IPS DF 4.7 (cell line): ENCODE data around the gene IL37.
"Not testable (repeated sequence)": the region's sequence is repeated elsewhere in the genome, so short reads cannot be mapped to it uniquely, and the experiment has no call there.

ENCODE experiments used
- DNase-seq: peaks from one replicate; pipeline ENCODE4 v3.0.0-alpha.2; 2013; ENCODE audit warnings: low spot score; ENCODE audit errors: extremely low read depth

The IL37 gene

DNA sequence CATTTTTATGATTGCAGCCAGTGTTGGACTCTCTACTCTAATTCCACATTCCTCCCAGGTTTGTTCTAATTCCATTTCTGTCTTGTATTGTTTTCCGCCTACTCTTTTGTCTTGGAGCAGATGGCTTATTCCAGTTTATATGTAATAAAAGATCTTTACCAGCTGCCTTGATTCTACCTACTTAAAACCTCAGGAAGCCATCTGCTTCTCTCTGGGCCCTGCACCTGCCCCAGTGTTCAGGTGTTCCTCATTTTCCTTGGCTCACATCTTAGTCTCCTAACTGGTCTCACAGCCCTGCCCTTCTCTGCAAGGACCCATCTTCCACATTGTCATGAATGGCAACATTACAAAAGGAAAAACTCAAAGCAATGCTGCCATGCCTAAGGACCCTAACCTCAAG, 21.0 kb upstream of the IL37 start:
- DNase-seq, result no peak

DNA sequence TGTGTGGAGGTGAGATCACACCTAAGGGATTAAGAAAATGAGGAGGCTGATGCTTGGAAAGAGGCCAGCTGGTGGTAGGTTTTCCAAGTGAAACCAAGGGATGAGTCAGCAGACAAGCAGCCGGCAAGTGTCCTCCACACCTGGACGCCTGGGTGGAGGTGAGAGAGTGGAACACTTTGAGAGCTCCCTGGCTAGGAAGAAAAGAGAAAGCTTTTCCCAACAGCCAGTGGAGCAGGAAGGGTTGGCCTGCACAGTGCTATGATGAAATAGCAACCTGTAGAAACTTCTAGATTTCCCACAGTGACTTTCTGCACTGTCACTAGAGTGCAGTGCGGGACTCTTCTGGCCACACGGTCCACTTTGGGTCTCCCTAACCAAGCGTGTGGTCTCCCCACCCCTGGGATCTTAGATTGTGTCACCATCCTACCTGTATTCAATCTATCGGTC, 19.6 kb upstream of the IL37 start:
- DNase-seq, result no peak

GRCh38 chr2:112893752-112894151, 17.2 kb upstream of the IL37 start:
- DNase-seq, result no peak

GRCh38 chr2:112896909-112897623, 13.9 kb upstream of the IL37 start:
- DNase-seq, result no peak

GRCh38 chr2:112897624-112897978, 13.4 kb upstream of the IL37 start:
- no peak for DNase-seq

DNA sequence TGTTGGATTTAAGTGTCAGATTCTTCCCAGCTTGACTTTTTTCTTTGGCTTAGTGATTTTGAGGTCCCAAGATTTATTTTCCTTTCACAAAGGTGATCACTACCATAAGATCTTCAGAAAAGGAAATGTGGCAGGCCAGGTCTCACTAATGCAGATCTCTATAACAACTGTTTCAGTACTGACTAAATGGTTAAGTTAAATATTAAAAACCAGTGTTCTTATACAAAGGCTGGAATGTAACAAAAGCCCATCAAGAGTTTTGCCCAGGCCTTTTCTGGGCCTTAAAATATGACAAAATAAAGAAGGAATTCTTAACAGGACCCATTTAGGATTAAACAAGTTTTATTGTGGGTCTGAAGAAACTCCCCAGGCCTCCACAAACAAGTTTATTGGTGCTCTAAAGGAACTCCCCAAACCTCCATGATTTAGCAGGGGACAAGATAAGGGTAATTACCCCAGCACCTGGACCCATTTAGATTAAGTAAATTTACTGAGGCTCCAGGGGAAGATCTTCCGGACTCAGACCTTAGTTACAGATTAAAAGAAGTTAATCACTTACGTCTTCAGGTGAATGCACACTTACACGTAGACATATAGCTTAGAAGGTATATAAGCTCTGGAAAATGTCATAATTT, 9.4 kb upstream of the IL37 start:
- DNase-seq, result not testable (repeated sequence)

DNA sequence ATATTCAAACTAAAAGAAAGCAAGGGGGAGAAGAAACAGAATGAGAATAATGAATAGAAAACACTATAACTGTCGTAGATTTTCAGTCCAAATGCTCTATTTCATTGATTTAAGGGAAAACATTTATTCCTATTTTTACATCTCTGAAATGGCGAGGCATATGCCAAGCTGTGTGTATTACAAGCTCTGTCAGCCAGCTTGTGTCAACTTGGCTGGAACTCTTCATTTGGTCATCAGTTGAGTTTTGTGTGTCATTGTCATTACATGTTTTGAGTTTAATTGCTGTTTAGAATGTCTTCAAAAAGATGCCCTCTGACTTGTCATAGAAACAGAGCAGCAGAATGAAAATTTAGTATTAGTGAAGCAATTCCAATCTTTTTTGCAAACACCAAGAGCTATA, 8.1 kb upstream of the IL37 start:
- no peak for DNase-seq

DNA sequence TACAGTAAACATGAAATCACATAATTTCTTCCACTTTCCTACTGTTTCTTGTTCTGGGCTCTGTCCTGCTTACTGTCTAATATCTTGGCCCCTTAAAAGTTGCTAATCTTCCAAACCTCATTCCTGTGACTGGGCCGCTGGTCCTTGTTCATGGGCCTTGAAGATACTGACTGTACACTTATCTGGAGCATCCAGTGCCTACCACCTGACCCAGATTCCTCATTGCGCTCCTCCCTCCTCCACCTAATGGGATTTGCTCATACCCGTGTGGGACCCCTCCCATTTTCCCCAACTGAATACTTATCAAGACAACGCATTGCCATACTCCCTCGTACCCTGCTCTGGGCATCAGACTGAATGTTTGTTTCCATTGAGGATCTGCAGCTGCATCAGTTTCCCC, 6.1 kb upstream of the IL37 start:
- no peak for DNase-seq

- DNase-seq, result no peak
Observed at GRCh38 chr2:112906276-112906675, 4.7 kb upstream of the IL37 start.

DNA sequence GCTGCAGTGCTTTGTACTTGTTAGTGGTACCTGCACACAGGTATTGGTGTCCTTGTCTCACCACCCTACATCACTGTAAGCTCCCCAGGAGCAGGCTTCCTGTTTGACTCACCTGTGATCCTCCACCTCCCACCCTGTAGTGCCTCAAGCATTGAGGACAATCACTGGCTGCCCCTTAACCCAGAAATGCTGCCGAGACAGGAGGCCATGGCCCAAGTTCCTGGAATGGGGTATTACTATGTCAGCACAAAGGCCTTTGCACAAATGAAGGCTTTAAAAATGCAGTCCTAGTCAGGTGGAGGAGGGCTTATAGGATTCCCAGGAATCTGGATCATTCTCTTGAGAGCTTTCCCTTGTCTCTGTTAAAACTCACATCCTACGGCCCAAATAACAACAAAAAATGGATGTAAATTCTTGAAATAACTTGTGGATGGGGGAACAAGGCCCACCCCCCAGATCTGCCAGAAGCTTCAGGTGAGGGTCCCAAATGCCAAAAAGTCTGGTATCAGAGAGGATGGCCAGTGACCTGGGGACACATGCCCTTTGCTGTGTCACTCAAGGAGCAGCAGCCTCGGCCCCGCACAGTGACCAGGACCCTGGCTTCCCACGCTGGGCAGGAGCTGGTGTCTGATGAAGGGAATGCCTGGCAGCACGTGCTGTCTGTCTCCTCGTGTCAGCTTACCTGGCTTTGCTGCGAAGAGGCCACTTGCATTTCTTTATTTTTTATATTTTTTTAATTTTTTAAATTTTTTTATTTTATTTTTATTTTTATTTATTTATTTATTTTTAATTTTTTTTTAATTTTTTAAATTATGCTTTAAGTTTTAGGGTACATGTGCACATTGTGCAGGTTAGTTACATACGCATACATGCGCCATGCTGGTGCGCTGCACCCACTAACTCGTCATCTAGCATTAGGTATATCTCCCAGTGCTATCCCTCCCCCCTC, 3.7 kb upstream of the IL37 start:
- no peak for DNase-seq

GRCh38 chr2:112908559-112908958, 2.4 kb upstream of the IL37 start:
- not testable (repeated sequence) for DNase-seq

DNA sequence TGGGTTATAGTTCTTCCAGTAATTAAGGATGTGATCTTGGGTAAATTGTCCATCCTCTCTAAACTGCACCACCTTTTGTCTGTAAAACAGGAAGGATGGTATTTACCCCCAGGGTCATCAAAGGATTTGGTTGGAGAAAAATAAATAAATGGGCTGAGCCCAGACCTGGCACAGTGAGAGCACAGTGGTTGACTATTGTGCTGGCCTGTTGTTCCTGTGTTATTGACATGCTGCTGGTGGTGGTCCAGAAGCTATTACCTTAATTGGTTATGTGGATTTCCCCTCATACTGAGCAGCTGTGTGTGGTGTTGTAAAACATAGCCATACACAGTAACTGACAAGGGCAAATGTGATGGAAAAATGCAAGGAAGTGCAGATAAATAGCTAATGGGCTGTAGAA, 746 bp upstream of the IL37 start:
- no peak for DNase-seq

- no peak for DNase-seq
Observed at GRCh38 chr2:112912403-112912802, 1.4 kb downstream of the IL37 start.

DNA sequence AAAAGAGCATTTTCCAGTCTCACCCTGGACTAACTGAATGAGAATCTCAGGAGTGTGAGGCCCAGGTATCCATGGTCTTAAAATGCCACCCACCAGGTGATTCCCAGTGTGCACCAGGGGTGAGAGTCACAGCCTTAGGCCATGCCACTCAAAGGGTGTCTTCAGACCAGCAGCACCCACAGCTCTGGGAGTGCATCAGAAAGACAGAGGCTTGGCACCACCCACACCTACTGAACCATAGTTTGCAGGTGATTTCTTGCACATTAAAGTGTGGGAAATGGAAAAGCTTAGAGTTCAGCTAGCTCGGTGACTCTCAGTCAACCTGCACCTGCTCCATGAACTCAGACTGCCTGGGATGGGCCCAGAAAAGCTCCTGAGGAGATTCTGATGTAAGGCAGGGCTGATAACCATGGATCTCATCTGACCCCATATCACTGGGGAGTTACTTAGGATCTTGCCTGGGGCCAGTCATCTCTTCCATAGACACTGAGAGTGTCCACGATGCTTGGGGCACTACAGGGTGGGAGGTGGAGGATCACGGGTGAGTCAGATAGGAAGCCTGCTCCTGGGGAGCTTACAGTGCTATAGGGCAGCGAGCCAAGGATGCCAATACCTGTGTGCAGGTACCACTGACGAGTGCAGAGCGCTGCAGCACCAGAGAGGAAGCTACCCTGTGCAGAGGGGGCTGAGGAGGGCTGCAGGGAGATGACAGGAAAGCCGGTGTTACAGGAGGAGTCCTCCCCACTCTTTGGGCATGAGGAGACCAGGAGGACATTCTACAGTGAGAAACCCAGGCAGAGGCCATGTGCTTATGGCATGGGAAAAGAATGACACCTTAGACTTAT, 4.6 kb downstream of the IL37 start:
- DNase-seq, result no peak

DNA sequence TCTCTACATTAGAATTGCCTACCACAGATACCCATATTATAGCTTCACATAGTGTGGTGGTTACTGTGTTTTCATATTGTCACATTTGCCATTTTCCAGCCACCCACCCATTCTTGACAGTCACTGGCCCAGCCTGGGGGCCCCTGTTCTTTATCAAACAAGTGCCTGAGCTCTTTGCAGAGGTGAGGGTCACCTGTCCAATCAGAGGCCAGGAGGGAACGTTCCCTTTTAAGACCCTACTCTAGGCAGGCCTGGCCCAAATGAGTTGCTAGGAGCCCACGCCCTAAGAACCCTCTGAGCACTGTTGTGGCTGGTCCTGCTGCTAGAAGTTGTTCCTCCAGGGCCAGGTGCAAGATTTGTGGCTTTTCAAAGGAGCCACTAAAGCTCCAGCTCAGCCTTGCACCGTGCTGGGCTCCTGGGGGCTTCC, 5.2 kb downstream of the IL37 start:
- DNase-seq, result no peak

GRCh38 chr2:112916625-112917247, 5.8 kb downstream of the IL37 start:
- no peak for DNase-seq

DNA sequence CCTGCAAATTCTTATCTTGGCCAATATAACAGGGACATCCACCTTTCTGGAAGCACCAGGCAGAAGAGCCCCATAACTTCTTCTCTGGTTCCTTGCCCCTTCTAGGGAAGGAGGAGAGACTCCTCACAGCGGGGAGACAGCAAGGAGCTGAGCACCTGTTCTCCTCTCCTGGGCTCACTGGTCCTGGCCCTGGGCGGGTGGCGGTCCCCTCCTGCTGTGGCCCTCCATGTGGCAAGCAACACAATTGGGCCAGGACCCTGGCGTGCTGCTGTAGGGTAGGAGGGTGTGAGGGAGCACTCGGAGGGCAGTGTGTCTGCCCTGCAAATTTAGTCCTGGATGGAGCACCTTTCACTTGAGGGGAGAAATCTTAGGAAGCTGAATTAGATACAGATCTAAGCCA, 6.9 kb downstream of the IL37 start:
- no peak for DNase-seq

GRCh38 chr2:112918256-112918655, 7.3 kb downstream of the IL37 start:
- DNase-seq, result no peak

- DNase-seq, result no peak
Observed at GRCh38 chr2:112919086-112919485, 8.1 kb downstream of the IL37 start.

- no peak for DNase-seq
Observed at GRCh38 chr2:112920923-112921532, 10.1 kb downstream of the IL37 start.
